K562 (cell line): Measurements from ENCODE around the gene L3MBTL1. TPM values are rescaled to one million over a fixed set of nuclear protein-coding genes. Genes with fewer than 3 reads are reported as not detected.

Experiments used
- ATAC-seq: fragments of 200-7000 bp; cut with Tn5 transposase; 3 replicates; pipeline ENCODE4 v1.9.1; 2020; ENCODE audit warnings: moderate library complexity
- BruUV-seq: library from RNA; stranded (reverse); fragments of 400-500 nt; replicated peaks from 2 replicates; lab custom pipeline; 2021; lab: Mats Ljungman, UMichigan
- CTCF ChIA-PET: fragments of 300-600 bp; formaldehyde crosslinking; extraction: SDS; loops from one replicate; lab custom pipeline; 2021; ENCODE audit warnings: low intra/inter-chr PET ratio; lab: Yijun Ruan, JAX
- POLR2A ChIA-PET: fragments of 300-600, 350-650 bp; sonication (Branson Sonifier 250); formaldehyde crosslinking; extraction: SDS; loops from one replicate; lab custom pipeline; 2021; ENCODE audit warnings: antibody characterized with exemption, inconsistent platforms; lab: Yijun Ruan, JAX
- DNase-seq, 4 experiments: peaks; one replicate each; pipeline versions ENCODE4 v3.0.0 to v3.0.0-alpha.2; 2011 to 2018; ENCODE audit warnings: low spot score in 3 of 4, mixed read lengths in 3 of 4; ENCODE audit errors: extremely low read depth in 1 of 4
- FAIRE-seq: peaks from 2 replicates; lab custom pipeline; 2011; peaks lifted over from hg19 to GRCh38; lab: Jason Lieb, UNC
- H2AFZ ChIP-seq: 2 replicates; pipeline ENCODE4 v1.6.0; 2011; ENCODE audit warnings: low read depth, low read length, control low read depth, inconsistent platforms
- H3K27ac ChIP-seq: fragments of 200-600 bp; 3 replicates; pipeline ENCODE4 v1.8.0; 2011; ENCODE audit warnings: low read depth, mild to moderate bottlenecking, control low read depth, inconsistent platforms, low read length, moderate library complexity, mixed read lengths; ENCODE audit errors: extremely low read depth
- H3K27me3 ChIP-seq, 2 experiments: fragments of 300-600 bp in 1 of 2; 2 replicates in 1 of 2; 3 replicates in 1 of 2; pipeline versions ENCODE4 v1.6.0 to v1.8.0; 2011; ENCODE audit warnings: inconsistent platforms in 2 of 2, low read length in 2 of 2, mild to moderate bottlenecking in 1 of 2, mixed read lengths in 1 of 2, moderate library complexity in 1 of 2; ENCODE audit not compliant: control insufficient read depth in 2 of 2, insufficient read depth in 2 of 2
- H3K36me3 ChIP-seq: fragments of 300-600 bp; 3 replicates; pipeline ENCODE4 v1.8.0; 2011; ENCODE audit warnings: mild to moderate bottlenecking, low read length, inconsistent platforms; ENCODE audit not compliant: control insufficient read depth, insufficient read depth
- H3K4me1 ChIP-seq, 2 experiments: fragments of 200-600 bp in 1 of 2; replicated peaks in 1 of 2; 2 replicates in 1 of 2; 3 replicates in 1 of 2; pipeline versions ENCODE4 v1.5.1 to v1.8.0; 2011; ENCODE audit warnings: inconsistent platforms in 2 of 2, low read length in 2 of 2, mild to moderate bottlenecking in 1 of 2, mixed read lengths in 1 of 2, moderate library complexity in 1 of 2; ENCODE audit not compliant: control insufficient read depth in 2 of 2, insufficient read depth in 2 of 2
- H3K4me2 ChIP-seq: 2 replicates; pipeline ENCODE4 v1.6.1; 2011; ENCODE audit warnings: low read length, control low read depth, inconsistent platforms, mixed read lengths; ENCODE audit not compliant: insufficient read depth
- H3K4me3 ChIP-seq: fragments of 200-600 bp; sonication (generic), shearing (Covaris generic); 2 replicates; pipeline ENCODE4 v1.5.1; 2016; ENCODE audit warnings: control low read depth, inconsistent platforms
- H3K79me2 ChIP-seq: fragments of 200-600 bp; 3 replicates; pipeline ENCODE4 v1.8.0; 2011; ENCODE audit warnings: low read length, inconsistent platforms; ENCODE audit not compliant: control insufficient read depth, insufficient read depth
- H3K9ac ChIP-seq, 2 experiments: 2 replicates each; pipeline versions ENCODE4 v1.6.0 to v1.6.1; 2011; ENCODE audit warnings: low read depth in 2 of 2, low read length in 2 of 2, control low read depth in 1 of 2, inconsistent platforms in 1 of 2, mild to moderate bottlenecking in 1 of 2, mixed read lengths in 1 of 2; ENCODE audit not compliant: insufficient read depth in 1 of 2
- H3K9me1 ChIP-seq: one replicate; pipeline ENCODE4 v1.6.0; 2011; ENCODE audit warnings: inconsistent platforms, mild to moderate bottlenecking, low read length, moderate library complexity; ENCODE audit not compliant: control insufficient read depth, insufficient read depth
- H3K9me3 ChIP-seq: replicated peaks from 2 replicates; pipeline ENCODE4 v1.5.1; 2011; ENCODE audit warnings: low read depth, low read length, inconsistent platforms; ENCODE audit not compliant: control insufficient read depth, insufficient read depth
- H4K20me1 ChIP-seq: replicated peaks from 2 replicates; pipeline ENCODE4 v1.6.1; 2011; ENCODE audit warnings: low read length, inconsistent platforms, mixed read lengths; ENCODE audit not compliant: control insufficient read depth, insufficient read depth
- ARID3B ChIP-seq: fragments of 250-450 bp; sonication (Bioruptor Pico); IDR thresholded peaks from 2 replicates; pipeline ENCODE4 v1.4.0; 2020; ENCODE audit warnings: borderline replicate concordance
- CHCHD3 ChIP-seq: fragments of 250-450 bp; sonication (Bioruptor Pico); IDR thresholded peaks from 2 replicates; pipeline ENCODE4 v2.1.2; 2022; ENCODE audit warnings: mild to moderate bottlenecking
- HDAC3 ChIP-seq: fragments of 450-650 bp; IDR thresholded peaks from 2 replicates; pipeline ENCODE4 v1.6.1; 2018; ENCODE audit warnings: borderline replicate concordance, mild to moderate bottlenecking, moderate library complexity; ENCODE audit not compliant: partially characterized antibody
- HMGXB4 ChIP-seq: sonication (generic); formaldehyde crosslinking; IDR thresholded peaks from 2 replicates; pipeline ENCODE4 v1.8.1; 2023; ENCODE audit warnings: mild to moderate bottlenecking, missing genetic modification reagents
- MAZ ChIP-seq, 2 experiments: fragments of 450-650 bp in 1 of 2; sonication (generic) in 1 of 2; formaldehyde crosslinking; IDR thresholded peaks in 1 of 2; conservative IDR thresholded peaks in 1 of 2; 2 replicates each; pipeline versions ENCODE4 v1.4.0 to v1.5.0; 2020; ENCODE audit warnings: mild to moderate bottlenecking in 1 of 2, missing genetic modification reagents in 1 of 2
- PRDM10 ChIP-seq: fragments of 450-650 bp; IDR thresholded peaks from 2 replicates; pipeline ENCODE4 v1.6.1; 2018; ENCODE audit not compliant: partially characterized antibody
- RBM34 ChIP-seq: fragments of 200-400 bp; formaldehyde crosslinking; IDR thresholded peaks from 2 replicates; pipeline ENCODE4 v1.6.1; 2018; ENCODE audit warnings: low read length, borderline replicate concordance; ENCODE audit not compliant: insufficient read depth
- TRIM24 ChIP-seq, 2 experiments: fragments of 450-650 bp; IDR thresholded peaks; 2 replicates each; pipeline ENCODE4 v1.6.1; 2016
- ZFX ChIP-seq: sonication (generic); formaldehyde crosslinking; IDR thresholded peaks from 2 replicates; pipeline ENCODE4 v1.8.0; 2022; ENCODE audit warnings: mild to moderate bottlenecking, missing genetic modification reagents, moderate library complexity
- ZNF24 ChIP-seq: fragments of 450-650 bp; IDR thresholded peaks from 2 replicates; pipeline ENCODE4 v1.6.1; 2016
- ZNF274 ChIP-seq: IDR thresholded peaks from 2 replicates; pipeline ENCODE4 v1.6.1; 2011; ENCODE audit warnings: low read depth, mild to moderate bottlenecking, low read length, moderate library complexity, borderline replicate concordance
- WGBS: fragments of 100-300 bp; shearing (Covaris generic); methylation state at CpG from one replicate; pipeline ENCODE4 v1.1.6; 2016; ENCODE audit warnings: low coverage, mixed read lengths; ENCODE audit not compliant: insufficient coverage; ENCODE audit errors: missing lambda C conversion rate; 5-methylcytosine and 5-hydroxymethylcytosine counted together
- in situ Hi-C: fragments of 300-500 bp; cut with MboI; formaldehyde crosslinking; loops from 4 replicates; pipeline ENCODE4 v1.15.0; 2018; ENCODE audit warnings: inconsistent platforms, mixed read lengths
- intact Hi-C: fragments of 100-400 bp; cut with micrococcal nuclease; formaldehyde crosslinking; loops from 2 replicates; pipeline ENCODE4 v1.14.2; 2022
- polyA plus RNA-seq, 8 experiments: library from polyadenylated mRNA; depleted of rRNA in 4 of 8; stranded (reverse) in 5 of 8; unstranded in 3 of 8; fragments of >200 nt; fragmentation: Nextera tagmentation in 2 of 8; fragmentation: Illumina TruSeq in 1 of 8; extraction: Ambion mirVana in 2 of 8; extraction: Trizol in 1 of 8; gene quantifications; 2 replicates each; pipeline versions ENCODE4 v1.2.1 to v1.2.3, GENCODE V29; 2011 to 2014; ENCODE audit warnings: inconsistent platforms in 1 of 8, missing spikeins in 1 of 8
- total RNA-seq, 7 experiments: library from RNA; depleted of rRNA in 6 of 7; stranded (reverse); fragments of >200 nt in 6 of 7; fragmentation: Illumina TruSeq in 2 of 7; extraction: Trizol in 2 of 7; gene quantifications; 2 replicates each; pipeline versions ENCODE4 v1.2.1 to v1.2.3, GENCODE V29; 2011 to 2021; ENCODE audit warnings: low replicate concordance in 1 of 7

L3MBTL1 gene
- total and polyA plus RNA-seq, 9 of the 15 experiments (the other 6 are each of a cell fraction or from before 2014, with no cell fraction given), result 0.77 to 10.0 (median 4.4) TPM

GRCh38 chr20:43559147-43559987 lies 51.9 kb downstream of the L3MBTL1 start (continued):
- no peak for TF ChIP-seq ZNF274

- in situ Hi-C loops, result no loop called here
- H3K27ac ChIP-seq, result no peak overlapping the region
- TF ChIP-seq HDAC3, result no peak
- no peak for TF ChIP-seq ARID3B (CRISPR knock-in tag)
- TF ChIP-seq PRDM10, result no peak
- TF ChIP-seq RBM34, result no peak
- no peak for TF ChIP-seq ZFX (CRISPR knock-in tag)
- no peak for TF ChIP-seq CHCHD3 (CRISPR knock-in tag)
- no peak for TF ChIP-seq HMGXB4
- no peak for TF ChIP-seq ZNF24
- no peak for TF ChIP-seq MAZ (CRISPR knock-in tag; conservative IDR thresholded peaks at IDR 0.05 in 1 of 2, IDR thresholded peaks at IDR 0.05 in 1 of 2)
- no peak for TF ChIP-seq TRIM24 (IDR thresholded peaks at IDR 0.05)
These were observed 53.5 kb downstream of the L3MBTL1 start for GRCh38 chr20:43560974-43561373.

More at GRCh38 chr20:43560974-43561373, 53.5 kb downstream of the L3MBTL1 start:
- Histone ChIP-seq H3K79me2 (no peaks in the 10 kb centered on the region), H3K4me2 (no peak overlapping the region), H3K9ac (no peak overlapping the region), H2AFZ (no peak overlapping the region), H3K27me3 (no peaks in the 10 kb centered on the region), H4K20me1 (no peaks in the 10 kb centered on the region), H3K36me3 (no peaks in the 10 kb centered on the region), H3K9me1 (no peaks in the 10 kb centered on the region), H3K4me3 (no peak overlapping the region), H3K4me1 (peaks cover 25 to 27% of the 10 kb centered on the region in 2 experiments), H3K9me3 (no peaks in the 10 kb centered on the region)
- ChIA-PET CTCF (no interaction called here), POLR2A (interaction anchor here (4.9 kb wide), 1 partner anchor 9 kb away, joined by 24 read pairs; no protein-coding TSS in a partner anchor)
- no peak for FAIRE-seq
- BruUV-seq, result no TSS peak
- 47% methylated on average over 3 of the region's 3 CpGs for WGBS
- no peak for DNase-seq
- ATAC-seq, result no peak
- intact Hi-C loops, result no loop called here
